Skeletal muscle tissue (tissue), 4 donors: ENCODE results near the gene FBXO31. TPM values are rescaled to one million over a fixed set of nuclear protein-coding genes. Genes with fewer than 3 reads are reported as not detected.

Experiments used
- H3K27ac ChIP-seq: one replicate; pipeline ENCODE4 v1.7.0; 2013; ENCODE audit warnings: mild to moderate bottlenecking, low read depth, low read length, inconsistent platforms
- H3K27me3 ChIP-seq, 3 donors: one replicate each; pipeline ENCODE4 v1.7.0; 2013; ENCODE audit warnings: low read length in 3 of 3; ENCODE audit not compliant: control insufficient read depth in 3 of 3, insufficient read depth in 3 of 3
- H3K36me3 ChIP-seq, 3 donors: one replicate each; pipeline ENCODE4 v1.7.0; 2013; ENCODE audit warnings: low read length in 3 of 3; ENCODE audit not compliant: control insufficient read depth in 3 of 3, insufficient read depth in 3 of 3
- H3K4me1 ChIP-seq, 3 donors: one replicate each; pipeline ENCODE4 v1.7.0; 2013; ENCODE audit warnings: low read length in 3 of 3, mild to moderate bottlenecking in 3 of 3; ENCODE audit not compliant: control insufficient read depth in 3 of 3, insufficient read depth in 3 of 3
- H3K4me3 ChIP-seq, 3 donors: one replicate each; pipeline ENCODE4 v1.7.0; 2013; ENCODE audit warnings: low read length in 3 of 3
- H3K9ac ChIP-seq, 3 donors: one replicate each; pipeline ENCODE4 v1.7.0; 2013; ENCODE audit warnings: low read length in 3 of 3, mild to moderate bottlenecking in 3 of 3, moderate library complexity in 2 of 3, low read depth in 1 of 3
- H3K9me3 ChIP-seq, 3 donors: one replicate each; pipeline ENCODE4 v1.7.0; 2013; ENCODE audit warnings: low read length in 3 of 3; ENCODE audit not compliant: control insufficient read depth in 3 of 3
- total RNA-seq: library from RNA; depleted of rRNA; stranded (reverse); fragments of >200 nt; gene quantifications from one replicate; pipeline ENCODE4 v1.2.3, GENCODE V29; 2014
- donor health status: Osteomylitis.

Gene FBXO31
- total RNA-seq, 1 donor from 2014 or later = 26.6 TPM

DNA sequence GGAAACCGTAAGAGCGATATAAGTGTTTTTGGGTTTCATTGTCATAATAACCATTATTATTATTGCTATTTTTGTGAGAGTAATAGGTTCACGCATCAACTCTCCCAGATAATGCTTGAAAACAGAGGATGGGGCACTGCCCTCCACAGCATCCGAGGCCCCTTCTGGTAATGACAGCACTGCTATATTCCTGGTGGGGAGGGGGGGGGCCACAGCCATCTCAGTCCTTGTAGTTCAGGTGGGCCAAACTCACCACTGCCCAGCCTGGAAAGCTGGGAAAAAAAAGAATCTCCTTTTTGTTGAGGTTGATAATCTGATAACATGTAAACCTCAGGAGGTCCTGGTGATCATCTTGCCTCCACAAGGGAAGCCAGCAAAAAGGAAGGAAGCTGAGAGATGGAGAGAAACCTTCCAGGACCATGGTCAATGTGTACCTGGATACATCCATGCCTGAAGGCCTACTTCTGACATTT lies 67.1 kb downstream of the FBXO31 start:
- Histone ChIP-seq H3K27me3 (no peaks in the 10 kb centered on the region), H3K4me3 (peak overlapping the region; percentile 88 to 95 (median 91)), H3K27ac (peak overlapping the region; percentile 87), H3K9me3 (no peaks in the 10 kb centered on the region), H3K36me3 (peaks cover 0 to 6% (median 0%) of the 10 kb centered on the region in 3 donors), H3K4me1 (peaks cover 16 to 38% (median 18%) of the 10 kb centered on the region in 3 donors), H3K9ac (peak overlapping the region; percentile 97 to 99 (median 99))

DNA sequence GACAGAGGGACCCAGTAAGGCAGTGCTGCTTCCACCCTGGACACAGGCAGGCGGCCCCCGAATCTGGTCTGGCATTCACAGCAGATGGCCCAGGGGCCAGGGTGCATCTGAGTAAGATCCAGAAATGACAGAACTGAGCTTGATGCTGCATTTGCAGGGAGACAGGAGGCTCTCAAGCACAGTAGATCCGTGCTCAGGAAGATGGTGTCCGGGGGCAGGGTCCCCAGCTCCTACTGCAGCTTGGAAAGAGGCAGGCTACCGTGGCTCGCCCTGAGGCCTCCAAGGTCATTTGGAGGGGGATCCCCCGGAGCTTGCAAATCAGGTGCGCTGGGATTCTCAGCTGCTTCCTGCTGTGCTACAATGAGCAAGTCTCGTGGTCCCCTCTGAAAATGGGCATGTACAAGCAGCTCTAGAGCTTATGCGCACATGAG lies 68.6 kb downstream of the FBXO31 start:
- H3K4me3 ChIP-seq = no peak overlapping the region
- H3K27me3 ChIP-seq = no peaks in the 10 kb centered on the region
- H3K9me3 ChIP-seq = no peaks in the 10 kb centered on the region
- no peak overlapping the region for H3K27ac ChIP-seq
- H3K9ac ChIP-seq = peak overlapping the region in 1 of 3 donors; percentile 16
- peaks cover 0 to 4% (median 0%) of the 10 kb centered on the region in 3 donors for H3K36me3 ChIP-seq
- peaks cover 16 to 32% (median 18%) of the 10 kb centered on the region in 3 donors for H3K4me1 ChIP-seq

- H3K4me1 ChIP-seq = peaks cover 7 to 18% (median 8%) of the 10 kb centered on the region in 3 donors
Observed at GRCh38 chr16:87312008-87312407, 71.6 kb downstream of the FBXO31 start.

GRCh38 chr16:87311387-87311786 lies 72.2 kb downstream of the FBXO31 start:
- no peak overlapping the region for H3K4me3 ChIP-seq
- no peak overlapping the region for H3K9ac ChIP-seq
- no peaks in the 10 kb centered on the region for H3K27me3 ChIP-seq
- H3K36me3 ChIP-seq = peaks cover 0 to 3% (median 0%) of the 10 kb centered on the region in 3 donors
- H3K4me1 ChIP-seq = peaks cover 4 to 14% (median 4%) of the 10 kb centered on the region in 3 donors
- H3K27ac ChIP-seq = no peak overlapping the region
- peaks cover 0 to 2% (median 0%) of the 10 kb centered on the region in 3 donors for H3K9me3 ChIP-seq

More at GRCh38 chr16:87312008-87312407, 71.6 kb downstream of the FBXO31 start:
- H3K36me3 ChIP-seq = peaks cover 0 to 3% (median 0%) of the 10 kb centered on the region in 3 donors
- no peak overlapping the region for H3K9ac ChIP-seq
- no peak overlapping the region for H3K27ac ChIP-seq
- H3K4me3 ChIP-seq = no peak overlapping the region
- no peaks in the 10 kb centered on the region for H3K27me3 ChIP-seq
- H3K9me3 ChIP-seq = peaks cover 0 to 2% (median 0%) of the 10 kb centered on the region in 3 donors

- Histone ChIP-seq H3K36me3 (peaks cover 0 to 3% (median 0%) of the 10 kb centered on the region in 3 donors), H3K27me3 (no peaks in the 10 kb centered on the region), H3K9me3 (peaks cover 0 to 2% (median 0%) of the 10 kb centered on the region in 3 donors), H3K9ac (no peak overlapping the region), H3K4me3 (no peak overlapping the region), H3K27ac (no peak overlapping the region), H3K4me1 (peaks cover 0 to 6% (median 0%) of the 10 kb centered on the region in 3 donors)
Observed at GRCh38 chr16:87310610-87311009, 73.0 kb downstream of the FBXO31 start.

DNA sequence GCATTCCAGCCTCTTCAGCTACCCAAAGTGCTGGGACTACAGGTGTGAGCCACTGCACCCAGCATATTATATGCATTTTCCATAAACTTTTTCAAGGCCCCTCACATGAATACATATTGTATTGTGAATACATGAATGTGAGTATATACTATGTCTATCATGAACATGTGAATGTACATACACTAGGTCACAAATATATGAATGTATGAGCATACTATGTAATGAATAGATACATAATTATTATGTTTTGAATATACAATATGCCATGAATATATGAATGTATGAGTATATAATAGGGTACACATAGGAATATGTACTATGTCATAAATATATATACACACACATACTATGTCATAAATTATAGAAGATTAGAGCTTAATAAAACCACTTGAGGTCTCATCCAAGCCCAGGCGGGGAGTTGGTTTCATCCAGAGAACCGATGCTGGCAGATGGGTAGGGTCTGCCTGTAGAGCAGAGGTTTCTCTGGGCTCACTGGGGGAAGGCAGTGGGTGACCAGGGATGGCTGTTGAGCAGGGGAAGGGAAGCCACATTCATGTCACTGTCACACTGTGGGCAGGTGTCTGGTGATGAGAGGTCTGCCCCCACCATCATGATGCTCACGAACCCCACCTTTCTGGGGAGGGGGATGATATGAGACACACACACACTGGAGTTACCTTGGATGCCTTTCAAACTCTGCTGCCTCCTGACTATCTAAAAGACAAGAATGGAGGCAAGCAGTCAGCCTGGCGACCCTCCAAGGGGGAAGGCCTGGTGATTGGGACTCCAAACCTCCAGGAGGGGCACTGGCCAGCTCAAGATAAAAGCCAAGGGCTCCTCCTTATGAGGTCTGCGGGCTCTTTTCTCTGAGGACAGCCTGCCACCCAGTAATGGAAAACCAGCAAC lies 73.7 kb downstream of the FBXO31 start:
- Histone ChIP-seq H3K9me3 (peaks cover 0 to 2% (median 0%) of the 10 kb centered on the region in 3 donors), H3K27me3 (no peaks in the 10 kb centered on the region), H3K36me3 (peaks cover 0 to 3% (median 0%) of the 10 kb centered on the region in 3 donors), H3K4me1 (no peaks in the 10 kb centered on the region), H3K9ac (no peak overlapping the region), H3K27ac (no peak overlapping the region), H3K4me3 (no peak overlapping the region)

DNA sequence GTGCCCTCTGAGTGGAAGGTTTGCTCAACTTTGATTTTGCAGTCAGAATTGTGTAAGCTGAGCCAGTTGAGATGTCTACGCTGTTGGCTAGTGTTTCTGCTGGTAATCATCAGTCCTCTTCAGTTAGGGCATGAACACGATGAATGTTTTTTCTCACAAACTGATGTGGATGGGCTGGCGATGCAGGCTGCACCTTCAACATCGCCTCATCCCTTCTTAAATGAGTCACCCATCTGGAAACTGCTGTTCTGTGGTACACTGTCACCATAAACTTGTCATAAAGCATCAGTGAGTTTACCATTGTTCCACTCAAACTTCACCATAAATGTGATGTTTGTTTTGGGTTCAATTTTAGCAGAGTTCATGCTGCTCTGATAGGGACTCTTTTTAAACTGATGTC lies 74.8 kb downstream of the FBXO31 start:
- H3K9ac ChIP-seq = no peak overlapping the region
- H3K9me3 ChIP-seq = peaks cover 0 to 2% (median 0%) of the 10 kb centered on the region in 3 donors
- H3K27ac ChIP-seq = no peak overlapping the region
- H3K36me3 ChIP-seq = peaks cover 0 to 3% (median 0%) of the 10 kb centered on the region in 3 donors
- no peak overlapping the region for H3K4me3 ChIP-seq
- no peaks in the 10 kb centered on the region for H3K27me3 ChIP-seq
- no peaks in the 10 kb centered on the region for H3K4me1 ChIP-seq

GRCh38 chr16:87306516-87306915 lies 77.1 kb downstream of the FBXO31 start:
- H3K9me3 ChIP-seq = peaks cover 0 to 2% (median 0%) of the 10 kb centered on the region in 3 donors
- H3K4me3 ChIP-seq = no peak overlapping the region
- H3K27me3 ChIP-seq = no peaks in the 10 kb centered on the region
- H3K27ac ChIP-seq = no peak overlapping the region
- H3K9ac ChIP-seq = no peak overlapping the region
- H3K4me1 ChIP-seq = no peaks in the 10 kb centered on the region
- H3K36me3 ChIP-seq = peaks cover 0 to 3% (median 2%) of the 10 kb centered on the region in 3 donors

DNA sequence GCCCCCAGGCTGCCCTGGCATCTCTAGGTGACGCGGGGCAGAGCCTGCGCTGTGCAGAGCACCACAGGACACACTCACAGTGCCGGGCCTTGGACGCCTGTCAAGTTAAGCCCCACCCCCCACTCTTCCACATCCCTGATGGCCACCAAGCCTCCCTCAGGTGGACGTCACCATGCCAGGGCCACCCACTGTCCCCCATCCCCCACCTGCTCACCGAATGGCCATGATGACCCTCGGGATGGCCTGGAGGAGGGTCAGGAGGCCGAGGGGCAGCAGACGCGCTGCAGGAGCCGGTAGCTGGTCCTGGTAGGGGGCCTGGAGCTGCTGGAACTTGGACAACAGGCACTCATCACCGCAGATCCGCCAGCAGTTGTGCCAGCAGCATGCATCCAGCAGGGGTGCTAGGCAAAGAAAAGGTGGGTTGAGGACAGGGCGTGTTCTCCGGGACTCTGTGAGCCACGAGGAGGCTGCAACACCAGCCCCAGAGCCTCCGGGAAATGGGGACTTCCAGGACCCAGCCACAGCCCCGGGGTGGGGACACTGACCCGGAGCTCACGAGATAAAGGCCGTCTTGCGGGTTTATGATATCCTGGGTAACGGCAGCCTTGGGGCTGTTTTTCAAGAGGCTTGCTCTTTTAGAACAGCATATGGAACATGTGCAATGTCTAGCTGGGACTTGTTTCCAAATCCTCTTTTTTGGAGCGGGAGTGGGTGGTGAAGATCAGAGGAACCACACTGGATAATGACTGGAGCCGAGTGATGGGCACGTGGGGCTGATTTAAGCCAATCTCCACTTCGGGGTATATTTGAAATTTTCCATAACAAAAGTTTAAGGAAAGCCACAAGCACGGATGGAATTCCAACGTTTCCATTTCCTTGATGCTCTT lies 77.8 kb downstream of the FBXO31 start:
- Histone ChIP-seq H3K27ac (no peak overlapping the region), H3K9me3 (peaks cover 0 to 2% (median 0%) of the 10 kb centered on the region in 3 donors), H3K27me3 (no peaks in the 10 kb centered on the region), H3K4me3 (no peak overlapping the region), H3K9ac (no peak overlapping the region), H3K4me1 (no peaks in the 10 kb centered on the region), H3K36me3 (peaks cover 0 to 3% (median 2%) of the 10 kb centered on the region in 3 donors)
